Measurements from ENCODE around the gene EPHA4.

The EPHA4 gene

GRCh38 chr2:221571025-221571550, 1.0 kb downstream of the EPHA4 start:
- DNase-seq, result peak in 1 of 3 donors; percentile 4

- no peak for DNase-seq
Measured at GRCh38 chr2:221570321-221570935, 1.7 kb downstream of the EPHA4 start.

DNA sequence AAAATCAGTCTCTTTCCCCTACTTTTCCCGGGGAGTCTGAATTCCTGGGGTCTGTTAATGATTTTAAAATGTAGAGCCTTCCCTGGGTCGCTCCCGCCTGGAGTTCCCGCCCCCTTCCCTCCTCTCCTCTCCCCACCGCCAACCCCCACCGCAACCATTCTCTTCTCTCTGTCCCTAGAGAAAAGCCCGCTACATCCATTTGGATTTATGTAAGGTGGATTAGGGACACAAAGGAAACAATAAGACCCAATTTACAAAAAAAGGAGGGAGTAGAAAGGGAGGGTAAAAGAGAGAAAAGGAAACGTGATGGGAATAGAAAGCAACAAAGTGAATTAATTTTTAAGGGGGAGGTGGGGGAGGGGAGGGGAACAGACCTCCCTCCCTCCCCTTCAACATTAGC, 2.2 kb downstream of the EPHA4 start:
- no peak for DNase-seq

DNA sequence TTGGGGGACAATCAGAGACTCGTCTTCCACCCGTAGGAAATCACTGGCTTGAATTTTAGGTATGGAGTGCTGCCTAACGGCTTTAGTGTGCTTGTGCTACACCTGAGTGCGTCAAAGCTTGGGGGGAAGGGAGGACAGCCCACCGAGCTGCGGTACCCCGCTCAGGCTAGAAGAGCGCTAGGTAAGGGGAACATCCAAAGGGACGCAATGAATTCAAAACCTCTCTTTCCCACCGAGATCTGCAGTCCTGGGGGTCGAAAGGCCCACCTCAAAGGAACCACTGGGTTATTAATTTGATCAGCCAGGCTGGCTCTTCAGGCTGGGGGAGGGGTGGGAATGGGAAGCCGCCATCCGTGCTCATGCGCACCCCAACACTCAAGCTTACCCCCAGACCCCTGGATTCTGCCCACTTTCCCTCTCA, 2.7 kb downstream of the EPHA4 start:
- DNase-seq, result no peak

DNA sequence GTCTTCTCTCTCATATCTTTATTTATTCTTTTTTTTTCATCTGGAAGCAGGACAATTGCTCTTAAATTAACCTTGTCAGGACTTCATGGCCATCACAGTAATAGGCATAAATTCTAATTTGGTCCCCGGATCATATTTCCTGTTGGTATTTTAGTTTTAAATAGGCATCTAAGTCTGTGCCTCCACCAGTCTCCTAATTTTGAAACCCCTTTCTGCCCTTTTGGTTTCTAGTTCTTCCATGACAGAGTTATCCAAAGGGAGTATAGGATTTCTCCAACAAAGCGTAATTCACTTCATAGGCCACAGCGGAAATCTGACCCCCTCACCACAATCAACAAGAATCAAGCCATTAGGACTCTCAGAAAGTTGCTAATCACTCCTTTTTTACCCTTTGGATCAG, 3.8 kb downstream of the EPHA4 start:
- DNase-seq, result no peak

- no peak for DNase-seq
Measured at GRCh38 chr2:221567809-221568208, 4.3 kb downstream of the EPHA4 start.

DNA sequence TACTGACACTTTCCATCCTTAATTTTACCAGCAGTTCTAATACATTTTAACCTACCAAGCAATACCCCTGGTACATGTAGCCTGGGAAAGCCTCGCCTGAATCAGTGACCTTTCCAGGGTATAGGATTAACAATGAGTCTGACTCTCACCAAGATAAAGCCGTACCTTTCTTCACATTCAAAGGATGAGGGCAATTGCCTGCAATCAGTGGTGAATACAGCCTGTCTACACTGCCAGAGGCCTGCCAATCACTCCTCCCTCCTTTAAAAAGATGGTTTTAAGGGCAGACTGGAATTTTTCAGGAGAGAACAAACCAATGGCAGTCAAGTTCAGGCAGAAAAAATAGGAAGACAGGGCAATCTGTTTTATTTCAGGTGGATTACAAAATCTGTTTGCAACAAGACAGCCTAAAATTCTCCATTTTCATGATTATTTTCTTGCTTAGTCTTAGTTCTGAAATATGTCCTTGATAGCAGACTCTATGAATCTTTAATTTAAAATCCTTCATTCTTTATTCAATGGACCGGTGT, 4.8 kb downstream of the EPHA4 start:
- no peak for DNase-seq

GRCh38 chr2:221563270-221563985, 8.7 kb downstream of the EPHA4 start:
- no peak for DNase-seq

- DNase-seq, result no peak
Measured at GRCh38 chr2:221562226-221562625, 9.9 kb downstream of the EPHA4 start.

DNA sequence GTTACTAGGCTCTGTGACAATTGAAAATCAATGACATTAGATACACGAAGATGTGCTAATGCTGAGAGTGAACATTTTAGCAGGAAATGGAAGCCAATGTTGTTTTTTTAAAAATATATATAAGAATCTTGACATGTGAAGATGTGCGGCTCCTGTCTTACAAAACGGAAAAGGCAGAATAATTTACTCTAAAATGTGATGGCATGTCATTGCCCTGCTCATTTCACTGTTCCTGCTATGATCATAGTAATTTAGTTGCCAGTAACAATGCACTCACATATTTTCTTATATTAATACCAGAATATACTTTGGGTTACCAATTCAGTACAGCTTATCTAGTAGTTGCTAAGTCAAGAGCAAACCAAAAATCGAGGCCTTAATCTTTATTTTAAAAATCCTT, 10.3 kb downstream of the EPHA4 start:
- no peak for DNase-seq

DNA sequence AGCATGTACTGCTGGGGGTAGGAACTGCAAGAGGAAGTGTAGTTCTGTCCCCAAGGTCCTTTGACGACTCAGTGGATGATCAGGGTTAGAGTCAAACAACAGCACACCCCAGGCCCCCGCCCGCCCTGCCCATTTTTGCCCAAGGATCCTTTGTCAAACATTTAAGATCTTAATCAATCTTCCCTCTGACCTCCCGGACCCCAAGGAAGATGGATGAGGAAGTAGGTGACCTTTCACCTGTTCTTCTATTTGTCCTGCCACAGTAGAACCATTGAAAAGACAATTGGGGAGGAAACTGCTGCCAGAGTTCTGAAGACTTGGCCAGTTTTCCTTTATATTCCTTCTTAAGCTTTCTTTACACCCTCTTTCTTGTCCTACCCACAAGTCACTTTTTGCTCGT, 12.1 kb downstream of the EPHA4 start:
- no peak for DNase-seq

- DNase-seq, result no peak
Measured at GRCh38 chr2:221558107-221558506, 14.0 kb downstream of the EPHA4 start.

GRCh38 chr2:221555494-221555846, 16.6 kb downstream of the EPHA4 start:
- no peak for DNase-seq

GRCh38 chr2:221554769-221555493, 17.2 kb downstream of the EPHA4 start:
- peak in 1 of 3 donors; percentile 35 for DNase-seq

DNA sequence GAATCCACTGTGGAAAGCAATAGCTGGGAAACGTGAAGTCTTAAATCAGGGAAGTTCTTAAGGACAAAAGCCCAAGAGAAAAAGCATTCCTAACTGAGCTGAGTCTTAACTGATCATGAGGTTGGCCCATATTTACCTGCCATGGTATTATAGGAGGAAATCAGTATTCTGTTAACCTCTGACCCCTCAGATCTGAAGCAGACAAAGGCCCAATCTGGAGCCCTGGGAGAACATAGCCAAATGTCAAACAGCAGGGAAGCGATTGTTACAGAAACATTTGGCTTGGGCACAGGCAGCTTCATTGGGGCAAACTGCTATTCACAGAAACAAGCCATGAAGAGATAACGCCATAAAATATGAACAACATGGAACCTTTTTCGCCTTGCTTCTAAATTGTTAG, 18.8 kb downstream of the EPHA4 start:
- no peak for DNase-seq

DNA sequence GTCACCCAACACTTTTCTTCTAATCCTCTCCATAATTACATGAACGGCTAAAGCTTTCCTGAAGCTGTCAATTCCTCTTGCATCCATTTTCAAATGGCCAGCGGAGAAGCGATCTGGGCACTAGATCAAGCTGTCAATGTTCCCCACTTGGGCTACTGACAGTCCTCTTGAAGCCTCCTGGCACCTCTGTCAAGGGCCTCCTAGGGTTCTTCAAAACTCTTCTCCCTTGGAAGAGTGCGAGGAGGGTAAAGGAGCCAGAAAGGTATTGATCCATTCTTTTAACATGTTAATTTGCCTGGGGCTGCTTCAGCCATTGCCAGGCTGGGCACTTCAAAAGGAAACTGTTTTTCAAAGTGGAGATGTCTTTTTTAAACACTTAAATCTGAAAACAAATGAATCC, 19.8 kb downstream of the EPHA4 start:
- no peak for DNase-seq

GRCh38 chr2:221551864-221552263, 20.2 kb downstream of the EPHA4 start:
- no peak for DNase-seq

DNA sequence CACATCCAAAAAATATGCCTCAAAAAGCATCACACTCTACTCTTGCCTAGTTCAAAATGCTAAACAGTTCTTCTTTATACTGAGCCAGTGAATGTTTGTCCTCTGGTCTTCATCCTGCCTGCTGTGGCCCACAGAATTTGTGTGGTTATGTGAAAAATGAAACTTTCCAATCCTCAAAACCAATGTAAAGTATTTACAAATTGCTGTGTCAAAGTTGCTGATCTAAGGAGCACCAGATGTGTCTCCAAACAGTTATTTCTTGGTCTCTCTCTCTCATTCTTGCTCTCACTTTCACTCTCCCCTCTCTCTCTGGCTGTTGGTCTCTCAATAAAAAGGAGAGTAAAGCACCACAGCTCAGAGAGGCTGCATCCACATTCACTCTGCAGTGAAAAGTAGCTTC, 23.0 kb downstream of the EPHA4 start:
- no peak for DNase-seq

GRCh38 chr2:221546505-221547225, 25.4 kb downstream of the EPHA4 start:
- no peak for DNase-seq

GRCh38 chr2:221541131-221541735, 30.9 kb downstream of the EPHA4 start:
- no peak for DNase-seq

DNA sequence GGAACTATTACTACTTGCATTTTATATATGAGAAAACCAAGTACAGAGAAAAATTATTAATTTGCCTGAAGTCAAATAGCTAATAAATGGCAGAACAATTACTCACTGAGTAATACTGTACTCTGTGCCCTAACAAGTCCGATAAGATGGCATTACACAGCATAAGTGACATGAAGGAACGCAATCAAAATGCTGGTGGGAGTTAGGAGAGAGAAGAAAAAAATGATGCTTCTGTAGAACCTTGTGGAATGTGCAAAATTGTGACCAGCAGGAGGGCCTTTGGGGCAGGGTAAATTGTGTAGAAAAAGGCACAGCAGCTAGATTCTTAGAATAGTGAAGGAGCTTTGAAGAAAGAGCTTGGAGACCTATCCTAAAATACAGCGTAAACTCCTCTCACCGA, 32.9 kb downstream of the EPHA4 start:
- DNase-seq, result no peak

DNA sequence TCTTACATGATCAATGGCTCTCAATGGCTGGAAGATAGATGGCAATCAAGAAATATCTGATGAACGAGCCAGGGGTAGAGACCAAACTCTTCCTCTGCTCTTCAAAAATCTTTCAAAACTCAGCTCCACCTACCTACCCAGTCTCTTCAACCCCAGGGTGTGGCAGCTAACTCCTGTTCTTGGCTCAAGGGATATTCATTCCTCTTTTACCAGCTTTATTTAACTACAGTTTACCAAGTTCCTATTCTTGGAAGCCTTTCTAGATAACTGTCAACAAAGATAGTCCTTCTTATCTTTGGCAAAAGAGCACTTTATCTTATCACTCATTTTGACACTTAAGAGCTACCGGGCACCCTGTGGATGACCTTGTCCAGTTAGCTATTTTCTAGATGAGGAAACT, 36.3 kb downstream of the EPHA4 start:
- DNase-seq, result no peak

DNA sequence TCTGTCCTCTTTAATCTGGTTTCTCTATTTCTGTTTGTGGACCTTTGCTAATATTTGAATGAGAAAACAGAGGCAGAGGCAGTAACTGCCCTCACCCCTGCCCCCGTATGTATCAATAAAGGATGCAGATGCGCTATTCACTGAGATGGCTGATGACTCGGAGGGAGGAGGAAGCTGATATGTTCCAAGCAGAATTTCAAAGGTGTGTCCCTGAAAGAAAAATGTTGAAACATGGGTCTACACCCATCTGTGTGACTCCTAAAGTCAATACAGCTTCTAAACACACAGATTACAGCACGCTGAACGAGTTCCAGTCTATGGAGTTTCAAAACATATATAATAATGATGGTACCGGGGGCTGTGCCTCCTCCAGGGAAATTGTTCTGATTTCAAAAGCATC, 38.8 kb downstream of the EPHA4 start:
- DNase-seq, result no peak

All from suppressor macrophage treated with lipopolysaccharide for 1 hour (primary cell).